B cell (primary cell): ENCODE data around the gene ERLIN1.

ENCODE experiments used
- EZH2 ChIP-seq: IDR thresholded peaks from 2 replicates; pipeline ENCODE4 v1.6.1; 2012; ENCODE audit warnings: borderline replicate concordance, low read depth, mild to moderate bottlenecking, moderate library complexity, low read length; ENCODE audit not compliant: insufficient read depth, poor library complexity, severe bottlenecking
- TF ChIP-seq, protein P1 (sequence below): fragments of 200-600 bp; IDR thresholded peaks from one replicate; pipeline ENCODE4 v1.8.0; 2022; ENCODE audit warnings: antibody characterized with exemption, mild to moderate bottlenecking

DNA sequence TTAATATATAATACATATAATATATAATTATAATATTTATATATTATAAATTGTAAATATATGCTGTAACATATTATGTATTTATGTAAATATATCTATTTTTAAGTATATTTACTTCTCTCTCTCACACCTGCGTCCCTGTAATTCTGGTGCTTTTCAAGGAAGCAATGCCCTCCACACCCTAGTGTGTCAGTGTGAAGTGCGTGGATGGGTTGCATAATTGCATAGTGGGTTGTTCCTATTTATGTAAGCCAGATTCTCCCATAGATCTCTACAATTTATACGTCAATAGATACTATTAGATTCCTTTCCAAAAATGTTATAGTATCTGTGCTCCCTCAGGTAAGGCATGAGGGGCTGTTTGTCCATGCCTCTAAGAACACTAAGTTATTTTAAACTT is 54.3 kb downstream of the ERLIN1 start:
- TF ChIP-seq, protein P1, sequence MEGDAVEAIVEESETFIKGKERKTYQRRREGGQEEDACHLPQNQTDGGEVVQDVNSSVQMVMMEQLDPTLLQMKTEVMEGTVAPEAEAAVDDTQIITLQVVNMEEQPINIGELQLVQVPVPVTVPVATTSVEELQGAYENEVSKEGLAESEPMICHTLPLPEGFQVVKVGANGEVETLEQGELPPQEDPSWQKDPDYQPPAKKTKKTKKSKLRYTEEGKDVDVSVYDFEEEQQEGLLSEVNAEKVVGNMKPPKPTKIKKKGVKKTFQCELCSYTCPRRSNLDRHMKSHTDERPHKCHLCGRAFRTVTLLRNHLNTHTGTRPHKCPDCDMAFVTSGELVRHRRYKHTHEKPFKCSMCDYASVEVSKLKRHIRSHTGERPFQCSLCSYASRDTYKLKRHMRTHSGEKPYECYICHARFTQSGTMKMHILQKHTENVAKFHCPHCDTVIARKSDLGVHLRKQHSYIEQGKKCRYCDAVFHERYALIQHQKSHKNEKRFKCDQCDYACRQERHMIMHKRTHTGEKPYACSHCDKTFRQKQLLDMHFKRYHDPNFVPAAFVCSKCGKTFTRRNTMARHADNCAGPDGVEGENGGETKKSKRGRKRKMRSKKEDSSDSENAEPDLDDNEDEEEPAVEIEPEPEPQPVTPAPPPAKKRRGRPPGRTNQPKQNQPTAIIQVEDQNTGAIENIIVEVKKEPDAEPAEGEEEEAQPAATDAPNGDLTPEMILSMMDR = no peak
- no peak for TF ChIP-seq EZH2
